Mucosa of descending colon (tissue), 3 donors: ENCODE data around the gene ARHGEF10L. TPM values are rescaled to one million over a fixed set of nuclear protein-coding genes. Genes with fewer than 3 reads are reported as not detected.

Source experiments
- ATAC-seq: fragments of 200-7000 bp; cut with Tn5 transposase; one replicate; pipeline ENCODE4 v1.9.1; 2020; ENCODE audit warnings: mild to moderate bottlenecking, moderate library complexity
- DNase-seq, 3 donors: peaks; one replicate each; pipeline ENCODE4 v3.0.0-alpha.2; 2020
- H3K36me3 ChIP-seq: fragments of 200-600 bp; one replicate; pipeline ENCODE4 v1.8.0; 2021; ENCODE audit warnings: low read depth, mild to moderate bottlenecking
- H3K4me1 ChIP-seq: fragments of 200-600 bp; one replicate; pipeline ENCODE4 v1.8.0; 2021; ENCODE audit warnings: low read depth, mild to moderate bottlenecking
- H3K4me3 ChIP-seq: fragments of 200-600 bp; one replicate; pipeline ENCODE4 v1.8.0; 2021; ENCODE audit warnings: mild to moderate bottlenecking
- H3K9me3 ChIP-seq: fragments of 200-600 bp; one replicate; pipeline ENCODE4 v1.8.0; 2021; ENCODE audit warnings: mild to moderate bottlenecking
- intact Hi-C, 2 donors: fragments of 100-400 bp; cut with DNase I in 1 of 2; cut with micrococcal nuclease in 1 of 2; formaldehyde crosslinking; loops; one replicate each; pipeline versions ENCODE4 v1.11.0 to v1.11.1; 2022; cut with DNase I, micrococcal nuclease
- total RNA-seq, 3 donors: library from RNA; stranded (reverse); fragmentation: NEBNext Ultra II Directional in 2 of 3; extraction: Animal tissue kit (Norgen Biotek cat#: 25700) in 2 of 3; gene quantifications; one replicate each; pipeline versions ENCODE4 v1.2.1 to v1.2.4, GENCODE V29; 2021 to 2023
- TF ChIP-seq, protein P1 (sequence below): fragments of 200-600 bp; IDR thresholded peaks from one replicate; pipeline ENCODE4 v1.8.0; 2022; ENCODE audit warnings: antibody characterized with exemption, mild to moderate bottlenecking
- donor health status: DM: no; HTN: no; CAD: no; lungs with moderate emphysema.
- donor health status: DM: no; HTN: no; CAD: no.
- donor health status: DM: no; HTN: yes; CAD: no.

ARHGEF10L gene
- total RNA-seq, 3 donors from 2014 or later = 87.6 to 146 (median 144) TPM

DNA sequence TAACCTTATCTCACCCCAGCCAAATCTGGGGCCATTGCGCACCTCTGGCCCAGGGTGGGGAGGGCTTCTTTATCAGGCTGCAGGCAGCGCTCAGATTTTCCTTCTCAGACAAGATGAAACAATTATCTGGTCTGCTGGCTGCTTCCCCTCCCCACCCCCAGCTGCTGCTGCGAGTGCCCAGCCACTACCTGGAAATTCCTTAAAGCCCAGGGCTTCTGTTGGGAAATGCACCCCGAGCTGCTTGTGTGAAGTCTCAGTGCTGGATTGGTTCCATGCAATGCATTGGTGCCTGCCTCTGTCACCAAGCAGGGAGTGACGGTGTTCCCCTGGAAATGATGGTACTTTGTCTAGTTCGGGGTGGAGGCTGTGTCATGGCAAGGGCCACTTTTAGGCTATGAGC is 197.1 kb downstream of the ARHGEF10L start:
- no peak for ATAC-seq
- no peak overlapping the region for H3K4me3 ChIP-seq
- H3K9me3 ChIP-seq = no peaks in the 10 kb centered on the region
- no peaks in the 10 kb centered on the region for H3K36me3 ChIP-seq
- no peaks in the 10 kb centered on the region for H3K4me1 ChIP-seq
- intact Hi-C loops = no loop called here
- DNase-seq = no peak
- TF ChIP-seq, protein P1, sequence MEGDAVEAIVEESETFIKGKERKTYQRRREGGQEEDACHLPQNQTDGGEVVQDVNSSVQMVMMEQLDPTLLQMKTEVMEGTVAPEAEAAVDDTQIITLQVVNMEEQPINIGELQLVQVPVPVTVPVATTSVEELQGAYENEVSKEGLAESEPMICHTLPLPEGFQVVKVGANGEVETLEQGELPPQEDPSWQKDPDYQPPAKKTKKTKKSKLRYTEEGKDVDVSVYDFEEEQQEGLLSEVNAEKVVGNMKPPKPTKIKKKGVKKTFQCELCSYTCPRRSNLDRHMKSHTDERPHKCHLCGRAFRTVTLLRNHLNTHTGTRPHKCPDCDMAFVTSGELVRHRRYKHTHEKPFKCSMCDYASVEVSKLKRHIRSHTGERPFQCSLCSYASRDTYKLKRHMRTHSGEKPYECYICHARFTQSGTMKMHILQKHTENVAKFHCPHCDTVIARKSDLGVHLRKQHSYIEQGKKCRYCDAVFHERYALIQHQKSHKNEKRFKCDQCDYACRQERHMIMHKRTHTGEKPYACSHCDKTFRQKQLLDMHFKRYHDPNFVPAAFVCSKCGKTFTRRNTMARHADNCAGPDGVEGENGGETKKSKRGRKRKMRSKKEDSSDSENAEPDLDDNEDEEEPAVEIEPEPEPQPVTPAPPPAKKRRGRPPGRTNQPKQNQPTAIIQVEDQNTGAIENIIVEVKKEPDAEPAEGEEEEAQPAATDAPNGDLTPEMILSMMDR = no peak

DNA sequence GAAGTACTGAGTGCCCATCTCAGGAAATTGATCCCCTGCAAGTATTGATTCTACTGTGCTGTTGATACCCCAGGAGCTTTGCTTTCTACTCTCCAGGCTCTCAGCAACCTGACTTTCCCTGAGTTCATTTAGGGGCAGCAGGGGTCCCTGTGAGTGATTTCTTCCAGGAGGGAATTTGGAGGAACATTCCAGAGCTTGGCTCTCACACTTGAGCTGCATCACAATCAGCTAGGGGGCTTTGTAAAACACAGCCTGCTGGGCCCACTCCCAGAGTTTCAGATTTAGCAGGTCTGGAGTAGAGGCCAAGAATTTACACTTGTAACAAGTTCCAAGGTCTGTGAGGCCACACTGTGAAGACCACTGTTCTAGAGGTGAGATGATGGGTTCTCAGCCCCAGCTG is 199.6 kb downstream of the ARHGEF10L start:
- ATAC-seq (no peak), DNase-seq (no peak)
- Histone ChIP-seq H3K4me3 (no peak overlapping the region), H3K4me1 (no peaks in the 10 kb centered on the region), H3K36me3 (no peaks in the 10 kb centered on the region), H3K9me3 (no peaks in the 10 kb centered on the region)
- intact Hi-C loops = no loop called here
- TF ChIP-seq, protein P1 = no peak

DNA sequence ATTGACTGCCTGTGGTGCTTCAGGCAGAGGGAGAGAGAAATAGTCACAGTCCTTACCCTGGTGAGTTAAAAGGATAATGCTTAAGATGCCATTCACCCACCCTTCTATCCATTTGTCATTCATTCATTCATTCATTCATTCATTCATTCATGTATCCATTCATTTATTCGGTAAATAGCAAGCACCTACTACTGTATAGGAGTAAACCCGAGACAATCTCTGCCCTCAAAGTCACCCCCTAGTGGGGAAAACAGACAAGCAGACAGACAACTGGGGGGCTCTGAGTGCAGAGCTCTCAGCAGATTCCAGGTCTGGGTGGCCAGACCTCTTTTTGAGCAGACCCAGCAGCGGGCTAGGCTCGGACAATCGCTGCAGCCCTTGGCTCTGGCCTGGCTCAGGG is 201.6 kb downstream of the ARHGEF10L start:
- TF ChIP-seq, protein P1 = no peak
- no peak for ATAC-seq
- Histone ChIP-seq H3K4me1 (no peaks in the 10 kb centered on the region), H3K36me3 (no peaks in the 10 kb centered on the region), H3K9me3 (no peaks in the 10 kb centered on the region), H3K4me3 (no peak overlapping the region)
- DNase-seq = no peak
- intact Hi-C loops = no loop called here

- intact Hi-C loops = no loop called here
- TF ChIP-seq, protein P1 = no peak
- Histone ChIP-seq H3K9me3 (no peaks in the 10 kb centered on the region), H3K4me3 (no peak overlapping the region), H3K36me3 (no peaks in the 10 kb centered on the region), H3K4me1 (no peaks in the 10 kb centered on the region)
- DNase-seq (no peak), ATAC-seq (no peak)
Measured at GRCh38 chr1:17742583-17742982, 203.1 kb downstream of the ARHGEF10L start.

DNA sequence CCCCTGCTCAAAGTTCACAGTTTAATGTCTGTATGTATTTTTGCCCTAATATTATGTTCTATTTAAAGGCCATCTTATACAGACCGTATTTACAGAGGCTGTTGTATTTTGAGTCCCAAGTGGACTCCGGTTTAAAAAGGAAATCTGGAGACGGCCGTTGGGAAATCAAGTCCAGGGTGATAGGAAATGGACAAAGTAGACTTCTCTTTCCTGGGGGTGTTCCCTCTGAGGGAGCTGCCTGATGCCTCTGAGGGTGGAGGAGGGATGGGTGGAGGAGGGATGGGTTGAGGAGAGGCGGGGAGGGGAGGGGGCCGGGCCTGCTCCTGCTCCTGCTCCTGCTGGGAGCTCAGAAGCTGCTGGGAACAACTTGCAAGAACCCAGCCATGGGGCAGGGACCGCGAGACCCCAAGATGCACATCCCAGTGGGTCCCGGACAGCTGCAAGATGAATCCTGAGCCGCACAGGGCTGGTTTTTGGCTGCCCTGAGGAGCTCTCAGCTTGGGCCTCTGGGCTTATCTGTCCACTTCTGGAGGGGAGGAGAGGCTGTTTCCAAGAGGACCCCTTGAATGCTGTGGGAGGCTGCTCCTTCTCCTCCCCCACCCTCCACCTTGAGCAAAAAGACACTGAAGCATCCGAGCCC is 203.6 kb downstream of the ARHGEF10L start:
- DNase-seq (no peak), ATAC-seq (no peak)
- Histone ChIP-seq H3K4me1 (no peaks in the 10 kb centered on the region), H3K9me3 (no peaks in the 10 kb centered on the region), H3K4me3 (no peak overlapping the region), H3K36me3 (no peaks in the 10 kb centered on the region)
- intact Hi-C loops = no loop called here
- TF ChIP-seq, protein P1 = no peak

DNA sequence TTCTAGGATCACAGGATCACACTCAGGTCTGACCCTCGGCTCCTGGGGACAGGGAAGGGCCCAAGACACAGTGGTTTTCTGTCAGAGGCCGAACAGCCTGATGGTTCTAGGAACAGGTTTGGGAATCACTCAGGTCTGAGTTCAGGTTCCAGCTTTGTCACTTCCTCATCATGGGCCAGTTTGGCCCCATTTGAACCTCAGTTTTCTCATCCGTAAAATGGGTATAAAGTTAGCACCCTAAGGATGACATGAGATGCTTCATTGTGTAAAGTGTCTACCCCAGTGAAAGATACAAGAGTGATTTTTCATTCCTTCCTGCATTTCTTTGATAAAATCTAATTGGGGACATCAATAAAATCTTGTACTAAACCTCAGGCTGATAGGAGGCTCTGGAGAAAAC is 204.4 kb downstream of the ARHGEF10L start:
- H3K36me3 ChIP-seq = no peaks in the 10 kb centered on the region
- intact Hi-C loops = no loop called here
- ATAC-seq (no peak), DNase-seq (no peak)
- TF ChIP-seq, protein P1 = no peak
- H3K9me3 ChIP-seq = no peaks in the 10 kb centered on the region
- no peaks in the 10 kb centered on the region for H3K4me1 ChIP-seq
- H3K4me3 ChIP-seq = no peak overlapping the region
